Measurements from ENCODE around the gene HPSE2.

GRCh38 chr10:98560565-98560964 lies 675.1 kb downstream of the HPSE2 start:
- TF ChIP-seq MAX (IDR thresholded peaks at IDR 0.05) (no peak), USF1 (IDR thresholded peaks at IDR 0.05) (no peak), YY1 (IDR thresholded peaks at IDR 0.05; ENCODE audit: low read depth) (no peak), EGR1 (IDR thresholded peaks at IDR 0.05) (no peak), CREB1 (IDR thresholded peaks at IDR 0.05; ENCODE audit: low read depth) (no peak), EP300 (IDR thresholded peaks at IDR 0.05; ENCODE audit: borderline replicate concordance) (no peak)
